Endodermal cell (in vitro differentiated cells): ENCODE results near the gene QSOX2. TPM values are rescaled to one million over a fixed set of nuclear protein-coding genes. Genes with fewer than 3 reads are reported as not detected.

ENCODE experiments used
- DNase-seq: peaks from one replicate; pipeline ENCODE4 v3.0.0-alpha.2; 2017
- H3K27ac ChIP-seq: 2 replicates; pipeline ENCODE4 v1.5.1; 2013; ENCODE audit warnings: mild to moderate bottlenecking, low read depth, low read length, moderate library complexity
- H3K27me3 ChIP-seq: 2 replicates; pipeline ENCODE4 v1.6.1; 2013; ENCODE audit warnings: mild to moderate bottlenecking, low read length, moderate library complexity; ENCODE audit not compliant: insufficient read depth, control insufficient read depth, poor library complexity, severe bottlenecking
- H3K36me3 ChIP-seq: 2 replicates; pipeline ENCODE4 v1.7.0; 2013; ENCODE audit warnings: mild to moderate bottlenecking, low read length, moderate library complexity; ENCODE audit not compliant: control insufficient read depth, insufficient read depth
- H3K4me1 ChIP-seq: one replicate; pipeline ENCODE4 v1.7.0; 2013; ENCODE audit warnings: low read length; ENCODE audit not compliant: control insufficient read depth, insufficient read depth
- H3K4me3 ChIP-seq: 2 replicates; pipeline ENCODE4 v1.5.1; 2013; ENCODE audit warnings: mild to moderate bottlenecking, low read length, moderate library complexity
- H3K9ac ChIP-seq: 2 replicates; pipeline ENCODE4 v1.6.1; 2013; ENCODE audit warnings: mild to moderate bottlenecking, low read length, moderate library complexity; ENCODE audit not compliant: poor library complexity, severe bottlenecking; ENCODE audit errors: extremely low read depth
- H3K9me3 ChIP-seq: 2 replicates; pipeline ENCODE4 v1.6.1; 2013; ENCODE audit warnings: mild to moderate bottlenecking, low read length, moderate library complexity; ENCODE audit not compliant: control insufficient read depth
- H3K27ac Mint-ChIP-seq: 2 replicates; pipeline ENCODE4 v1.8.0; 2020; ENCODE audit warnings: mixed read lengths
- H3K27me3 Mint-ChIP-seq: 2 replicates; pipeline ENCODE4 v1.8.0; 2021; ENCODE audit warnings: mild to moderate bottlenecking, mixed read lengths; ENCODE audit not compliant: insufficient read depth
- H3K36me3 Mint-ChIP-seq: 2 replicates; pipeline ENCODE4 v1.8.0; 2020; ENCODE audit warnings: low read depth, mixed read lengths
- H3K4me1 Mint-ChIP-seq: 2 replicates; pipeline ENCODE4 v1.8.0; 2020; ENCODE audit warnings: mixed read lengths
- H3K4me3 Mint-ChIP-seq: 2 replicates; pipeline ENCODE4 v1.8.0; 2020; ENCODE audit warnings: mild to moderate bottlenecking, moderate library complexity, mixed read lengths
- H3K9me3 Mint-ChIP-seq: 2 replicates; pipeline ENCODE4 v1.8.0; 2020; ENCODE audit warnings: mild to moderate bottlenecking, mixed read lengths
- WGBS, 2 experiments: methylation state at CpG; one replicate each; pipeline versions ENCODE4 v1.1.5 to v1.1.7; 2013; ENCODE audit warnings: missing lambda C conversion rate in 2 of 2, mixed read lengths in 1 of 2; ENCODE audit not compliant: insufficient coverage in 1 of 2, insufficient read length in 1 of 2; 5-methylcytosine and 5-hydroxymethylcytosine counted together
- total RNA-seq, 2 donors: library from RNA; stranded (reverse); fragmentation: NEBNext Ultra II Directional in 1 of 2; extraction: Animal tissue kit (Norgen Biotek cat#: 25700) in 1 of 2; gene quantifications; 2 replicates in 1 of 2; 3 replicates in 1 of 2; pipeline ENCODE4 v1.2.1, GENCODE V29; 2021
- TF ChIP-seq, protein P1 (sequence below): fragments of 200-600 bp; sonication (generic); conservative IDR thresholded peaks from 2 replicates; pipeline ENCODE4 v1.5.0; 2021; ENCODE audit warnings: antibody characterized with exemption, mild to moderate bottlenecking

Gene QSOX2
- total RNA-seq, 2 donors from 2014 or later, result 22.0 to 26.3 TPM

DNA sequence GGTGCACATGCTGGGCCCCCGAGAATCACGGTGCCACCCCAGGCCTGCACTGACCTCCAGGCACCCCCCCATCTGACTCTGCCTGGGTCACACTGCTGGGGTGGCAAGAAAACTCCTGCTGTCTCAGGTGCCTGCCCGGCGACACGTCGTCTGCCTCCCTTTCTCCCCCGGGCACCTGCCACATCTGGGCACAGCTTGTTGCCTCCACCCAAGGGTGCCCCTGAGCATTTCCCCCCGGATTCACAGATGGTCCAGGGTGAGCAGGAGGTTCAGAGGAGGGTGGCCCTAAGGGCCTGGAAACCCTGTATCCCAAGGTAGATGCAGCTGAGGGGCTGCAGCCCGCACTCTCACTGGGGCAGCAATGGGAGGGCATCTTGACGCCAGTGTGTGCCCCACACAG, 14.9 kb upstream of the QSOX2 start:
- Histone ChIP-seq H3K27me3 (no peaks in the 10 kb centered on the region), H3K4me1 (peaks cover 3% of the 10 kb centered on the region), H3K27ac (no peak overlapping the region), H3K36me3 (no peaks in the 10 kb centered on the region), H3K9ac (no peak overlapping the region), H3K4me3 (no peak overlapping the region), H3K9me3 (no peaks in the 10 kb centered on the region)
- H3K4me3 Mint-ChIP-seq, result no peak overlapping the region
- no peaks in the 10 kb centered on the region for H3K36me3 Mint-ChIP-seq
- TF ChIP-seq, protein P1, sequence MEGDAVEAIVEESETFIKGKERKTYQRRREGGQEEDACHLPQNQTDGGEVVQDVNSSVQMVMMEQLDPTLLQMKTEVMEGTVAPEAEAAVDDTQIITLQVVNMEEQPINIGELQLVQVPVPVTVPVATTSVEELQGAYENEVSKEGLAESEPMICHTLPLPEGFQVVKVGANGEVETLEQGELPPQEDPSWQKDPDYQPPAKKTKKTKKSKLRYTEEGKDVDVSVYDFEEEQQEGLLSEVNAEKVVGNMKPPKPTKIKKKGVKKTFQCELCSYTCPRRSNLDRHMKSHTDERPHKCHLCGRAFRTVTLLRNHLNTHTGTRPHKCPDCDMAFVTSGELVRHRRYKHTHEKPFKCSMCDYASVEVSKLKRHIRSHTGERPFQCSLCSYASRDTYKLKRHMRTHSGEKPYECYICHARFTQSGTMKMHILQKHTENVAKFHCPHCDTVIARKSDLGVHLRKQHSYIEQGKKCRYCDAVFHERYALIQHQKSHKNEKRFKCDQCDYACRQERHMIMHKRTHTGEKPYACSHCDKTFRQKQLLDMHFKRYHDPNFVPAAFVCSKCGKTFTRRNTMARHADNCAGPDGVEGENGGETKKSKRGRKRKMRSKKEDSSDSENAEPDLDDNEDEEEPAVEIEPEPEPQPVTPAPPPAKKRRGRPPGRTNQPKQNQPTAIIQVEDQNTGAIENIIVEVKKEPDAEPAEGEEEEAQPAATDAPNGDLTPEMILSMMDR, result no peak
- no peaks in the 10 kb centered on the region for H3K4me1 Mint-ChIP-seq
- no peaks in the 10 kb centered on the region for H3K9me3 Mint-ChIP-seq
- WGBS, 2 experiments, result 91 to 94% methylated on average over 9 to 10 of the region's 10 CpGs
- no peaks in the 10 kb centered on the region for H3K27me3 Mint-ChIP-seq
- DNase-seq, result no peak
- H3K27ac Mint-ChIP-seq, result no peak overlapping the region

DNA sequence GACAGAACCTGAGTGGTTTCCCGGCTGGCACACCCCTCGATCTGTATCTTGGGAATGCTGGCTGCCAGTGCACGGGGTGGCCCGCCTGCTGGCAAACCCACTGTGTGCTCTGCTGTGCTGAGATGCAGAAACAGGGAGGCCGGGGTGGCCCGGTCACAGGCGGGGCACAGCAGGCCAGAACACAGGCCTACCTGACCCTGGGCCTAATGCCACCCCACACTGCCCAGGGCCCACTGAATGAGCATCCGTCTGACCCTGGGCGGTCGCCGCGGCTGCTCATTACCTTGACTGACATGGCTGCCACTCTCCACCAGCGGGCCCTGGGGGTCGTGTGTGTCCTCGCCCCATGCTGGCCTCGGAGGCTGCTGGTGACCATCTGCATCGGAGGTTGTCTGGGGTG, 14.2 kb upstream of the QSOX2 start:
- H3K4me1 ChIP-seq, result peaks cover 3% of the 10 kb centered on the region
- TF ChIP-seq, protein P1, result no peak
- H3K4me1 Mint-ChIP-seq, result no peaks in the 10 kb centered on the region
- H3K27ac ChIP-seq, result peak overlapping the region; percentile 32
- no peaks in the 10 kb centered on the region for H3K27me3 ChIP-seq
- H3K4me3 Mint-ChIP-seq, result no peak overlapping the region
- H3K36me3 Mint-ChIP-seq, result no peaks in the 10 kb centered on the region
- no peaks in the 10 kb centered on the region for H3K9me3 ChIP-seq
- no peak for DNase-seq
- H3K27ac Mint-ChIP-seq, result no peak overlapping the region
- no peaks in the 10 kb centered on the region for H3K36me3 ChIP-seq
- H3K9ac ChIP-seq, result no peak overlapping the region
- WGBS, 2 experiments, result 92 to 96% methylated on average over 17 of the region's 17 CpGs
- no peaks in the 10 kb centered on the region for H3K9me3 Mint-ChIP-seq
- H3K4me3 ChIP-seq, result no peak overlapping the region
- no peaks in the 10 kb centered on the region for H3K27me3 Mint-ChIP-seq

DNA sequence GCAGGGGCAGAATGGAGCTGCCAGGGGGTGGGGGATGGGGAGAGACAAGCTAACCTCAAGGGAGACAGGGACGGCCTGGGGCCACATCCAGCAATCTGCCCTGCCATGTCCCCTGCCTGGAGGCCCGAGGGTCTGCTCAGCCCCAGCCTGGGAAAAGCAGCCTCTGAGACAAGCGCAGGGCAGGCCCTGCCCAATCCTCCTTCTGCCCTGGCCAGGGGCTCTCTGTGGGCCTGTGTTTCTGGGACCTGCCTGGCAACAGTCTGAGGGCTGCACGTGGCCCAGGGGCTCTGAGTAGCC, 13.9 kb upstream of the QSOX2 start:
- Histone ChIP-seq H3K27ac (peak overlapping the region; percentile 32), H3K27me3 (no peaks in the 10 kb centered on the region), H3K9ac (no peak overlapping the region), H3K4me1 (peaks cover 3% of the 10 kb centered on the region), H3K36me3 (no peaks in the 10 kb centered on the region), H3K9me3 (no peaks in the 10 kb centered on the region), H3K4me3 (no peak overlapping the region)
- TF ChIP-seq, protein P1, result no peak
- DNase-seq, result no peak
- no peaks in the 10 kb centered on the region for H3K4me1 Mint-ChIP-seq
- H3K9me3 Mint-ChIP-seq, result no peaks in the 10 kb centered on the region
- WGBS, 2 experiments, result 73 to 78% methylated on average over 3 to 4 of the region's 4 CpGs
- H3K36me3 Mint-ChIP-seq, result no peaks in the 10 kb centered on the region
- H3K27me3 Mint-ChIP-seq, result no peaks in the 10 kb centered on the region
- no peak overlapping the region for H3K27ac Mint-ChIP-seq
- H3K4me3 Mint-ChIP-seq, result no peak overlapping the region
